ENCODE data around the gene RBM47.

GRCh38 chr4:40506492-40506891 is 123.2 kb downstream of the RBM47 start:
- TF ChIP-seq CTCF (conservative IDR thresholded peaks at IDR 0.05) (no peak), EZH2 (IDR thresholded peaks at IDR 0.05; ENCODE audit: low read depth) (no peak)
